ENCODE measurements around the gene VPREB1. TPM values are rescaled to one million over a fixed set of nuclear protein-coding genes. Genes with fewer than 3 reads are reported as not detected.

VPREB1 gene
- total RNA-seq, 6 experiments from 2014 or later: not detected

GRCh38 chr22:22197993-22198402 lies 46.6 kb upstream of the VPREB1 start:
- no peaks in the 10 kb centered on the region for H3K9me3 Mint-ChIP-seq
- TF ChIP-seq, protein P1, sequence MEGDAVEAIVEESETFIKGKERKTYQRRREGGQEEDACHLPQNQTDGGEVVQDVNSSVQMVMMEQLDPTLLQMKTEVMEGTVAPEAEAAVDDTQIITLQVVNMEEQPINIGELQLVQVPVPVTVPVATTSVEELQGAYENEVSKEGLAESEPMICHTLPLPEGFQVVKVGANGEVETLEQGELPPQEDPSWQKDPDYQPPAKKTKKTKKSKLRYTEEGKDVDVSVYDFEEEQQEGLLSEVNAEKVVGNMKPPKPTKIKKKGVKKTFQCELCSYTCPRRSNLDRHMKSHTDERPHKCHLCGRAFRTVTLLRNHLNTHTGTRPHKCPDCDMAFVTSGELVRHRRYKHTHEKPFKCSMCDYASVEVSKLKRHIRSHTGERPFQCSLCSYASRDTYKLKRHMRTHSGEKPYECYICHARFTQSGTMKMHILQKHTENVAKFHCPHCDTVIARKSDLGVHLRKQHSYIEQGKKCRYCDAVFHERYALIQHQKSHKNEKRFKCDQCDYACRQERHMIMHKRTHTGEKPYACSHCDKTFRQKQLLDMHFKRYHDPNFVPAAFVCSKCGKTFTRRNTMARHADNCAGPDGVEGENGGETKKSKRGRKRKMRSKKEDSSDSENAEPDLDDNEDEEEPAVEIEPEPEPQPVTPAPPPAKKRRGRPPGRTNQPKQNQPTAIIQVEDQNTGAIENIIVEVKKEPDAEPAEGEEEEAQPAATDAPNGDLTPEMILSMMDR (IDR thresholded peaks at IDR 0.05): no peak
- no peak overlapping the region for H3K4me3 Mint-ChIP-seq
- H3K4me1 Mint-ChIP-seq (ENCODE audit: low read depth): no peaks in the 10 kb centered on the region
- DNase-seq: no peak
- H3K36me3 Mint-ChIP-seq (ENCODE audit: low read depth): no peaks in the 10 kb centered on the region
- no peak overlapping the region for H3K27ac Mint-ChIP-seq
- peaks cover 37% of the 10 kb centered on the region for H3K27me3 Mint-ChIP-seq (ENCODE audit: insufficient read depth)

- no peak for DNase-seq
- no peaks in the 10 kb centered on the region for H3K9me3 Mint-ChIP-seq
Observed at GRCh38 chr22:22198751-22199150, 45.8 kb upstream of the VPREB1 start.

DNA sequence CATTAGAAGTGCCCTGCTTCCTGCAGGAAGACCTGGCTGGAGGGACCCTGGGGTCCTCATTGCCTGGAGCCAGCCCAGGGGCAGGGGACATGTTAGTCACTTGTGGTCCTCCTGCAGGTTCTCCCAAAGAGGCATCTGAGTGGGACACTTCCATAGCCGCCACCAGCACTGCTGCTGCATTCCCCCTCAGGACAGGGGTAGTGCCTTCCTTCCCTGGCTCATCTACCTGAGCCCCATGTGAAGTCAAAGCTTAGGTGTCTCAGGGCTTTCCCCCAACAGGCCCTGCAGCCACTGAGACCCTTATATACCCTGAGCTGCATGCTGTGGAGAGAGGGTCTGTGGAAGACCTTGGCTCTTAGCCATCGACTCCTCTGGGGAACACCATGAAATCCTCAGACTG lies 45.0 kb upstream of the VPREB1 start:
- H3K4me3 Mint-ChIP-seq: no peak overlapping the region
- TF ChIP-seq, protein P1 (IDR thresholded peaks at IDR 0.05): no peak
- H3K36me3 Mint-ChIP-seq (ENCODE audit: low read depth): no peaks in the 10 kb centered on the region
- no peak overlapping the region for H3K27ac Mint-ChIP-seq
- H3K27me3 Mint-ChIP-seq (ENCODE audit: insufficient read depth): peaks cover 41% of the 10 kb centered on the region
- H3K4me1 Mint-ChIP-seq (ENCODE audit: low read depth): no peaks in the 10 kb centered on the region
- DNase-seq: no peak
- H3K9me3 Mint-ChIP-seq: no peaks in the 10 kb centered on the region

More at GRCh38 chr22:22198751-22199150, 45.8 kb upstream of the VPREB1 start:
- Mint-ChIP-seq H3K4me3 (no peak overlapping the region), H3K27me3 (ENCODE audit: insufficient read depth) (peaks cover 41% of the 10 kb centered on the region), H3K36me3 (ENCODE audit: low read depth) (no peaks in the 10 kb centered on the region), H3K4me1 (ENCODE audit: low read depth) (no peaks in the 10 kb centered on the region), H3K27ac (no peak overlapping the region)
- TF ChIP-seq, protein P1 (IDR thresholded peaks at IDR 0.05): no peak

DNA sequence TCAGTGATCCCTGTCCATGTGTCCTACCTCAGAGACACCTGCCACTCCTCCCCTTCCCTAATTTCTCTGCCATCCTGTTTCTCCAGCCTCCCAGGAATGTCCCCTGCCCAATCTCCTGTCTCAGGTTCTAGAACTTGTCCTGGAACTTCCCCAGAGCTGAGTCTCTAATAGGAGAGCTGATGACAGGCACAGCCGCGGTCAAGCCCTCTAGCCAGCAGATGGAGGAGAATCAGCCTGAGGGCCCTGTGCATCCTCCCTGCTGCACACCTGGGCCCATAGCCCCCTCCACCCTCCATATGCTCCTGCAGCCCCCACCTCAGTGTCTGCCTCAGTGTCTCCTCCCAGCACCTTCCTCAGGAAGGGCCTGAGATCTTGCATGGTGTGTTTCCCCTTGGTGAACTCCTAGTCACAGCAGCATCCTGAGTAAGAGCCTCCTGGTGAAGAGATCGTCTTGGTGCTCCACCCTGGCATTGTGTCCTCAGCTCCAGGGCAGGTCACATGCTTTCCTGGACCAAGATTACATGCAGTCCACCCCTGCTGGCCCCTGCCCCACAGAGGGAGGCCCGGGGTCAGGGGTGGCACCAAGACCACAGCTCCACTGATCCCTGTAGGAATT lies 43.9 kb upstream of the VPREB1 start:
- Mint-ChIP-seq H3K27ac (no peak overlapping the region), H3K4me3 (no peak overlapping the region), H3K9me3 (no peaks in the 10 kb centered on the region), H3K36me3 (ENCODE audit: low read depth) (no peaks in the 10 kb centered on the region), H3K4me1 (ENCODE audit: low read depth) (no peaks in the 10 kb centered on the region), H3K27me3 (ENCODE audit: insufficient read depth) (peaks cover 40% of the 10 kb centered on the region)
- no peak for DNase-seq
- TF ChIP-seq, protein P1 (IDR thresholded peaks at IDR 0.05): no peak

DNA sequence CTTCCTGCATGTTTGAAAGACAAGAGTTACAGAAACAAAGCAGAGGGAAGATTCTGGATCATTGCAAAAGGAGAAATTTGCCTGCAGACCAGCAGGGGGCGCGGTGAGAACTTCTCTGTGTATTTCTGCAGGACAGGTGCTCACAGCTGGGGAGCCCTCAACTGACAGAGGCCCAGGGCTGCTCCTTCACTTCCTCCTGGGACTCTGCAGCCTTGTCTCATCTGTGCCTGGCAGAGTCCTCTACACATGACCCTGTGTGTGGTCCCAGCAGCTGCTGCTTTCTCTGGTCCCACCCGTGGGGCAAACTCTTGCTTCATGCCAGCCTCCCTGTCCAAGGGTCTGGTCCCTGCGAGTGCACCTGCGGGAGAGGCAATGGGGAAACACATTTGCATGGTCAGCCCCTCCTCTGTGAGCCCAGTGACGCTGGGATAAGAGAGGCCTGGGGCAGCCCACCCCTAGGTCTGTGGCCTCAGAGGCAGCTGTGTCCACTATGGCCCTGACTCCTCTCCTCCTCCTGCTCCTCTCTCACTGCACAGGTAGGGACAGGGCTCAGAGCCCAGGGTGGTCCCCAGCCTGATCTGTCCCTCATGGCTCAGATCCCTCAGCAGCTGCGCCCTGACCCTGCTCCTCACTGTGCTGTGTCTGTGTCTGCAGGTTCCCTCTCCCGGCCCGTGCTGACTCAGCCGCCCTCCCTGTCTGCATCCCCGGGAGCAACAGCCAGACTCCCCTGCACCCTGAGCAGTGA lies 43.2 kb upstream of the VPREB1 start:
- Mint-ChIP-seq H3K27me3 (ENCODE audit: insufficient read depth) (peaks cover 41% of the 10 kb centered on the region), H3K27ac (no peak overlapping the region), H3K4me3 (no peak overlapping the region), H3K9me3 (no peaks in the 10 kb centered on the region), H3K36me3 (ENCODE audit: low read depth) (no peaks in the 10 kb centered on the region), H3K4me1 (ENCODE audit: low read depth) (no peaks in the 10 kb centered on the region)
- peak; percentile 12 for DNase-seq
- TF ChIP-seq, protein P1 (IDR thresholded peaks at IDR 0.05): peak; percentile 96

All from HFFc6 (cell line).